Naive thymus-derived CD8-positive, alpha-beta T cell (primary cell): ENCODE results near the gene UBAC2. TPM values are rescaled to one million over a fixed set of nuclear protein-coding genes. Genes with fewer than 3 reads are reported as not detected.

Source experiments
- ATAC-seq, 2 donors: fragments of 150-1000 bp; cut with Tn5 transposase in 1 of 2; sonication (Bioruptor Pico), chemical (Tn5 transposase) in 1 of 2; 1 replicate in 1 of 2; 2 replicates in 1 of 2; pipeline ENCODE4 v1.10.0; 2021; ENCODE audit warnings: mild to moderate bottlenecking in 2 of 2, moderate library complexity in 2 of 2
- POLR2A ChIA-PET: fragments of 350-600 bp; sonication (Branson Sonifier 250); formaldehyde crosslinking; loops from one replicate; lab custom pipeline; 2021; ENCODE audit warnings: antibody characterized with exemption; lab: Charles Lee
- DNase-seq, 10 donors: peaks; one replicate each; pipeline versions ENCODE4 v3.0.0 to v3.0.0-alpha.2; 2020 to 2022
- H3K27ac Mint-ChIP-seq, 10 donors: one replicate each; pipeline ENCODE4 v1.8.0; 2020 to 2022; ENCODE audit warnings: mild to moderate bottlenecking in 10 of 10, mixed read lengths in 10 of 10, moderate library complexity in 4 of 10, inconsistent platforms in 1 of 10
- H3K27me3 Mint-ChIP-seq, 5 donors: one replicate each; pipeline ENCODE4 v1.8.0; 2021 to 2022; ENCODE audit warnings: mixed read lengths in 5 of 5
- H3K36me3 Mint-ChIP-seq, 3 donors: one replicate each; pipeline ENCODE4 v1.8.0; 2020 to 2022; ENCODE audit warnings: mixed read lengths in 3 of 3, mild to moderate bottlenecking in 2 of 3, inconsistent platforms in 1 of 3
- H3K4me1 Mint-ChIP-seq, 4 donors: one replicate each; pipeline ENCODE4 v1.8.0; 2021 to 2022; ENCODE audit warnings: mixed read lengths in 4 of 4
- H3K4me3 Mint-ChIP-seq, 10 donors: one replicate each; pipeline ENCODE4 v1.8.0; 2020 to 2022; ENCODE audit warnings: mild to moderate bottlenecking in 10 of 10, mixed read lengths in 10 of 10, moderate library complexity in 6 of 10, inconsistent platforms in 1 of 10
- H3K9me3 Mint-ChIP-seq, 9 donors: one replicate each; pipeline ENCODE4 v1.8.0; 2020 to 2022; ENCODE audit warnings: mixed read lengths in 9 of 9, mild to moderate bottlenecking in 3 of 9, inconsistent platforms in 1 of 9, moderate library complexity in 1 of 9
- polyA plus RNA-seq, 3 donors: library from polyadenylated mRNA; unstranded; fragments of 300-500 nt; fragmentation: Illumina TruSeq; gene quantifications; one replicate each; pipeline ENCODE4 v1.2.3, GENCODE V29; 2021
- total RNA-seq, 8 experiments: library from RNA in 2 of 8; stranded (reverse) in 2 of 8; gene quantifications; one replicate each; pipeline ENCODE4 v1.2.3 and lab custom pipeline; 2021 to 2026

UBAC2 gene
- total and polyA plus RNA-seq, 5 experiments from 2014 or later, result 105 to 178 (median 160) TPM

DNA sequence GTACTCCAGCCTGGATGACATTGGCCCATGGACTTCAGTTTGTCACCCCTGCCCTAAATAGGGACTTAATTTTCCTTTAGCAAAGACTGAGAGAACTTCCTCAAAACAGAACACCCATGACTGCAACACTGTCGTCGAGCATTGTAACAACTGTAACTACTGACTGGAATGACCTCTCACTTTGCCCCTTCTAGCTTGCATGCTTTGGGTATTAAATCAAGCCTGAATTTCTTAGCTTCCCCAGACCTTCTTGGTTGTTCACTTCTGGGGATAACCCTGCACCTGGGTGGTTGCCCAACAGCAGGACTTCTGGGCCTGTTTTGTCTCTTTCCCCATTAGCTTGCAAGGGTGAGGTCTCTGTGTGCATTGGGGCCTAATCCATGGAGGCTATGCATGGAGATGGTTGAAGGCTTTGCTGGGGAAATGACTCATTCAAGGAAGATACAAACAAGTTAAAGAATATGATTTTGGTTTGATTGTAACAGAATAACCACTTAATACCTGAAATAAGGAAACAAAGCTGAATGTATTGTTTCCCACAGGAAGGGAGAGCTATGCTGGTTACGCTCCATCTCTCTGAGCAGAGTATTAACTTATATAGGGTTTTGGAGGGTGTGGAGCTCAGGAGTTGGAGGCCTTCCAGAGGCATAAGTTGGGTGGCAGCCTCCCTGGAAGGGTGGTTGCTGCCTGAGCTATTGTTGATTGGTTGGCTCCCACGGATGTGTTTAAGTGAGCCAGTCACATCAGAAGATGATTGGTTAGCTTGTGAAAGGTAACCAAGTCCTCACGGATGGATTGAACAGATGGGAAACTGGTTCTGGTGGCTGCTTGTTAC, 34.7 kb upstream of the UBAC2 start:
- Mint-ChIP-seq H3K4me3 (no peak overlapping the region), H3K9me3 (peaks cover 0 to 8% (median 0%) of the 10 kb centered on the region in 9 donors), H3K27ac (peak overlapping the region in 1 of 10 donors; percentile 38), H3K4me1 (no peaks in the 10 kb centered on the region), H3K36me3 (no peaks in the 10 kb centered on the region), H3K27me3 (peaks cover 0 to 8% (median 0%) of the 10 kb centered on the region in 5 donors)
- no peak for ATAC-seq
- DNase-seq, result no peak
- POLR2A ChIA-PET, result no interaction called here

GRCh38 chr13:99172951-99173350, 27.7 kb upstream of the UBAC2 start:
- peaks cover 11 to 31% (median 26%) of the 10 kb centered on the region in 4 donors for H3K4me1 Mint-ChIP-seq
- H3K9me3 Mint-ChIP-seq, result no peaks in the 10 kb centered on the region
- H3K27me3 Mint-ChIP-seq, result peaks cover 0 to 7% (median 0%) of the 10 kb centered on the region in 5 donors
- peak in 1 of 10 donors; percentile 12 for DNase-seq
- H3K4me3 Mint-ChIP-seq, result peak overlapping the region in 1 of 10 donors; percentile 31
- H3K27ac Mint-ChIP-seq, result peak overlapping the region in 1 of 10 donors; percentile 41
- POLR2A ChIA-PET, result no interaction called here
- no peak for ATAC-seq
- H3K36me3 Mint-ChIP-seq, result no peaks in the 10 kb centered on the region

DNA sequence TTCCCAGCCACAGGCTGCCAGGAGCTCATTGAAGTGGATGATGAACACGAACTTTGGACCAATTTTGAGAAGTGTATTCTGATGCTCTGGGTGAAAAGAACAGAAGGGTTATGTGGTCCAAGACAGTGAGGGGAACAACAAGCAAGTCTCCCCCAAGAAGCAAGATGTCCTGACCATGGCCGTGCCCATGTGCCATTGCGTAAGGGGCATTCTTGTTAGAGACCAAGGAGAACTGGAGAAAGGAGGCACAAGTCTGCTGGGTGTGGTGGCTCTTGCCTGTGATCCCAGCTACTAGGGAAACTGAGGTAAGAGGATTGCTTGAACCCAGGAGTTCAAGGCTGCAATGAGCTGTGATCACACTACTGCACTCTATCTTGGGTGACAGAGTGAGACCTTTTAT, 27.0 kb upstream of the UBAC2 start:
- peaks cover 0 to 7% (median 0%) of the 10 kb centered on the region in 5 donors for H3K27me3 Mint-ChIP-seq

DNA sequence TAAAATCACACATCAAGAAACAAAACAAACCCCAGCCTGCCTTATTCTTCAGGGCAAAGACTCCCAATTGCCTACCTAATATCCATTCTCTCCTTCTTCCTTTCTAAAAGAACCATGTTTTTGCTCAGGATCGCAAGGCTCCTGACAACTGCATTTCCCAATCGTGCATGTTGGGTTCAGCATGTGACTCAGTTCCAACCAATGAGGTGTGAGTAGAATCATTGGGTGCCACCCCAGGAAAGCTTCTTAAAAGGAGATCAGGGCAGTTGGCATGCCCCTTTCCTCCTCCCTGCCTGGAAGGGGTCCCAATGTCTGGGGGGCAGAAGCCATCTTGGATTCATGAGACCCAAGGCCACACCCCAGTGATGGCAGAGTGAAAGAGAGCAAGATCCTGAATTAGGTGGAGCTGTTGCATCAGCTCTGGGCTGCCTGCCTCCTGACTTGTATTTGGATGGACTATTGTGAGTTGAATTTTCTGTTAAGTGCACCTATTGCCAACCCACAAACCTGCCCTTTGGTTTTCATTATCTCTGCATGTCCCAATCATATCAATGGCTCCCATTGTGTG, 26.0 kb upstream of the UBAC2 start:
- H3K27me3 Mint-ChIP-seq, result peaks cover 0 to 5% (median 0%) of the 10 kb centered on the region in 5 donors
- peaks cover 26 to 48% (median 43%) of the 10 kb centered on the region in 4 donors for H3K4me1 Mint-ChIP-seq
- H3K9me3 Mint-ChIP-seq, result no peaks in the 10 kb centered on the region
- H3K27ac Mint-ChIP-seq, result peak overlapping the region in 2 of 10 donors; percentile 43 to 48
- H3K4me3 Mint-ChIP-seq, result no peak overlapping the region
- ATAC-seq, result no peak
- DNase-seq, result no peak
- POLR2A ChIA-PET, result no interaction called here
- H3K36me3 Mint-ChIP-seq, result no peaks in the 10 kb centered on the region

More for the DNA sequence above, 27.0 kb upstream of the UBAC2 start:
- POLR2A ChIA-PET, result no interaction called here
- Mint-ChIP-seq H3K27ac (peak overlapping the region in 1 of 10 donors; percentile 9), H3K4me3 (no peak overlapping the region), H3K36me3 (no peaks in the 10 kb centered on the region), H3K4me1 (peaks cover 18 to 38% (median 33%) of the 10 kb centered on the region in 4 donors), H3K9me3 (no peaks in the 10 kb centered on the region)
- ATAC-seq (no peak), DNase-seq (no peak)

DNA sequence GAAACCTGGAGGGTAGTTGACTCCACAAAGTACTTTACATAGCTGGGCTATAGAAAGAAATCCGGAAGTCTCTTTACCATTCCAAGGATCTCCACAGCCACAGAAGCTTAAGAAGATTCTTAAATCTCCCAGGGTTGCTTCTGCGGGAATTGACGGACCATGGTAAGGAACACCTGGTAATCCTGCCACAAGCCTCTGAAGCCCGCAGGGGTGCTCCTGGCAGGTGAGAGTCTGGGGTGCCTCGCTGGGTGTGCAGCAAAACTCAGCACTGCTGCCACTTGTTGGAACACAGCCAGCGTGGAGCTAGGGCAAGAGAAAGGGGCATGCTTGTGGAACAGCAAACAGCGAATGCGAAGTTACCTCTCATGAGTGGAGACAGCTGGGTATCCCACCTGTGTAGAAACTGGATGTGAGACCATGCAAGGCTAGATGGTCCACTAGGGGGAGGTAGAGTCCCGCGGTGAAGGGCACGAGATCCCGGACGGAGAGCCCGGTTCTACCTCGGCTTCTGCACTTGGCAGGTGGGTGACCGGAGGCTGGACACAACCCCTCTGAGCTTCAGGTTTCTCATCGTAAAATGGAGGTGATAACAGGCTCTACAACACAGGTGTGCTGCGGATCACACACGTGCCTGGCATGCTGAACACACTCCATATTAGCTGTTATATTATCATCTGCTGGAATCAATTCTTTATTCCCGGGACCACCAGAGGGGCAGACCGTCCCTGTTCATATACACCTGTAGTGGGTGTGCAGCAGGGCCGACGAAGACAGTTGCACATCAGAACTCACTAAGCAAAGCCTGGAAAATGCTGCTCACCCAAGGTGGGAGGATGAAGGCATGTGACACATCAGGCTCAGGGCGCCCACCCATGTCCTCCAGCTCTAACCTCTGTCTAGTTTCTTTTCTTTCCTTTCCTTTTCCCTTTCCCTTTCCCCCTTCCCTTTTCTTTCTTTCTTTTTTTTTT, 24.1 kb upstream of the UBAC2 start:
- peak overlapping the region; percentile 54 to 80 (median 75) for H3K4me3 Mint-ChIP-seq
- peaks cover 0 to 7% (median 0%) of the 10 kb centered on the region in 9 donors for H3K9me3 Mint-ChIP-seq
- ATAC-seq (peak; percentile 85 to 91), DNase-seq (peak; percentile 56 to 88 (median 78))
- H3K36me3 Mint-ChIP-seq, result peaks cover 0 to 4% (median 0%) of the 10 kb centered on the region in 3 donors
- peaks cover 0 to 4% (median 0%) of the 10 kb centered on the region in 5 donors for H3K27me3 Mint-ChIP-seq
- POLR2A ChIA-PET, result interaction anchor here (0.5 to 3.2 kb wide), 15 partner anchors 12 to 438 kb away, joined by 3 to 34 read pairs (median 5); partner anchors contain the start of gene UBAC2
- peak overlapping the region; percentile 65 to 89 (median 82) for H3K27ac Mint-ChIP-seq
- peaks cover 36 to 60% (median 54%) of the 10 kb centered on the region in 4 donors for H3K4me1 Mint-ChIP-seq

DNA sequence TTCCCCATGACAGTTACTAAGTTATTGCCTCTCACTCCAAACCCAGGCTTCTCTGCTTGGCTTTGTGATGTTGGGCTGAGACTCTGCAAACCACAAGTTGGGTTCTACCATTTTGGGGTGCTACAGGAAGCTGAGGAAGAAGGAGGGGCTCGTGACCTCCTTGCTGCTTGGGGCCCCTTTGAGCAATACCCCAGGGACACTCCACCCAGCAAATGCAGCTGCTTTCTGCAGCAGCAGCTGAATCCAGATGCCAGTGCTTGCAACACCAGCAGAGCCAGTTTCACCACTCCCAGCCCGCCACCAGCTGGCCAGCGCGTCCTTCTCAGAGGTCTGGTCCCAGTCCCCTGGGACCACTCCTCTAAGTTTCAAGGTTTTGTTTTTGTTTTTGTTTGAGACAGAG, 22.0 kb upstream of the UBAC2 start:
- POLR2A ChIA-PET, result interaction anchor here (0.9 to 3.2 kb wide), 10 partner anchors 10 to 173 kb away, joined by 3 to 34 read pairs (median 4); partner anchors contain the start of gene UBAC2
- peak; percentile 39 to 67 for ATAC-seq
- Mint-ChIP-seq H3K4me1 (peaks cover 30 to 49% (median 45%) of the 10 kb centered on the region in 4 donors), H3K27ac (peak overlapping the region; percentile 81 to 93 (median 90)), H3K36me3 (peaks cover 0 to 14% (median 0%) of the 10 kb centered on the region in 3 donors), H3K27me3 (no peaks in the 10 kb centered on the region), H3K9me3 (peaks cover 0 to 11% (median 0%) of the 10 kb centered on the region in 9 donors), H3K4me3 (peak overlapping the region; percentile 51 to 81 (median 66))
- DNase-seq, result peak in 3 of 10 donors; percentile 16 to 54 (median 49)

DNA sequence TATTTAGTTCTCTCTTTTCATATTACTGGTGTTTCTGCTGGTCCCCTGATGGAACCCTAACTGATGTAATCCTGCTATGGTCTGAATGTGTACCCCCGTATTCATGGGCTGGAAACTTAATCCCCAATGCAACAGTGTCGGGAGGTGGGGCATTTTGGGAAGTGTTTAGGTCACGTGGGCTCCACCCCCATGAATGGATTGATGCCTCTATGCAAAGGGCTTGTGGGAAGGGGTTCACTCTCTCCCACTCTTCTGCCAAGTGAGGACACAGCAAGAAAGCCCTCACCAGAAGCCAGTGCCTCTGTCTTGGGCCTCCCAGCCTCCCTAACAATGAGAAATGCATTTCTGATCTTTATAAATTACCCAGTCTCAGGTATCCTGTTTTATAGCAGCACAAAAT, 21.2 kb upstream of the UBAC2 start:
- POLR2A ChIA-PET, result interaction anchor here (0.6 to 2.5 kb wide), 5 partner anchors 21 to 172 kb away, joined by 3 to 12 read pairs (median 3); partner anchors contain the start of gene UBAC2
- ATAC-seq, result no peak
- peak overlapping the region; percentile 1 to 81 (median 66) for H3K4me3 Mint-ChIP-seq

DNA sequence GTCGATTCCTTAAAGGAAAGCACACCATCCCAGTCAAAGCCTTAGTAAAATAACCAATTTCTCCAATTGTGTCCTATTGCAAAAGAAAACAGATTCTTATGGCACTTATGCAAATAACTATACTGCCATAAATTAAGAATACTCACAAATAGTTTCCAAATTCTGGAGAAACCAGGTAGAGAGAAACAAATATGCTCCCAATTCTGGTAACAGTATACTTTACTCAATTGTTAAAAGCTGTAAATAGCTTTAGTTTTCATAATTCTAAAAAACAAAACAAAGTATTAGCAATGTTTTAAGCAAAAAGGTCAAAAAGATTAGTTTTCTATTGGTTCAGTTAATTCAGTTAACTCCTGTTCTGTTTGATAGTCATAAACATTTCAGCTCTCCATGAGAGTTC, 18.2 kb upstream of the UBAC2 start:
- Mint-ChIP-seq H3K4me3 (no peak overlapping the region), H3K36me3 (peaks cover 0 to 14% (median 0%) of the 10 kb centered on the region in 3 donors), H3K27ac (no peak overlapping the region), H3K9me3 (peaks cover 0 to 11% (median 0%) of the 10 kb centered on the region in 9 donors), H3K4me1 (peaks cover 26 to 36% (median 35%) of the 10 kb centered on the region in 4 donors), H3K27me3 (no peaks in the 10 kb centered on the region)
- DNase-seq, result no peak
- no peak for ATAC-seq
- POLR2A ChIA-PET, result no interaction called here

More for the DNA sequence above, 21.2 kb upstream of the UBAC2 start:
- Mint-ChIP-seq H3K27me3 (no peaks in the 10 kb centered on the region), H3K36me3 (peaks cover 0 to 14% (median 0%) of the 10 kb centered on the region in 3 donors), H3K4me1 (peaks cover 30 to 49% (median 45%) of the 10 kb centered on the region in 4 donors), H3K27ac (peak overlapping the region; percentile 81 to 93 (median 90)), H3K9me3 (peaks cover 0 to 11% (median 0%) of the 10 kb centered on the region in 9 donors)
- no peak for DNase-seq

- peaks cover 0 to 10% (median 0%) of the 10 kb centered on the region in 9 donors for H3K9me3 Mint-ChIP-seq
- no peak overlapping the region for H3K4me3 Mint-ChIP-seq
- DNase-seq, result no peak
- no peaks in the 10 kb centered on the region for H3K27me3 Mint-ChIP-seq
- peaks cover 0 to 14% (median 0%) of the 10 kb centered on the region in 3 donors for H3K36me3 Mint-ChIP-seq
- H3K4me1 Mint-ChIP-seq, result peaks cover 3 to 12% (median 4%) of the 10 kb centered on the region in 4 donors
- POLR2A ChIA-PET, result interaction anchor here (0.6 to 0.8 kb wide), 2 partner anchors 21 to 98 kb away, joined by 3 to 4 read pairs; no protein-coding TSS in a partner anchor
- ATAC-seq, result no peak
- no peak overlapping the region for H3K27ac Mint-ChIP-seq
Observed at GRCh38 chr13:99185606-99186005, 15.0 kb upstream of the UBAC2 start.

GRCh38 chr13:99190147-99190985, 10.3 kb upstream of the UBAC2 start:
- no peaks in the 10 kb centered on the region for H3K9me3 Mint-ChIP-seq
- no peak for DNase-seq
- POLR2A ChIA-PET, result no interaction called here
- no peak for ATAC-seq
- H3K4me1 Mint-ChIP-seq, result peaks cover 2 to 28% (median 21%) of the 10 kb centered on the region in 4 donors
- H3K36me3 Mint-ChIP-seq, result no peaks in the 10 kb centered on the region
- no peak overlapping the region for H3K4me3 Mint-ChIP-seq
- H3K27ac Mint-ChIP-seq, result peak overlapping the region in 1 of 10 donors; percentile 25
- no peaks in the 10 kb centered on the region for H3K27me3 Mint-ChIP-seq

- DNase-seq, result no peak
- Mint-ChIP-seq H3K27ac (peak overlapping the region in 5 of 10 donors; percentile 3 to 79 (median 62)), H3K9me3 (no peaks in the 10 kb centered on the region), H3K27me3 (no peaks in the 10 kb centered on the region), H3K4me1 (peaks cover 2 to 31% (median 25%) of the 10 kb centered on the region in 4 donors), H3K4me3 (no peak overlapping the region), H3K36me3 (no peaks in the 10 kb centered on the region)
- ATAC-seq, result no peak
- POLR2A ChIA-PET, result no interaction called here
Observed at GRCh38 chr13:99191336-99191899, 9.2 kb upstream of the UBAC2 start.
